Epithelial cell of proximal tubule (primary cell): Measurements from ENCODE around the gene STARD5. TPM values are rescaled to one million over a fixed set of nuclear protein-coding genes. Genes with fewer than 3 reads are reported as not detected.

Experiments
- DNase-seq: peaks from one replicate; pipeline ENCODE4 v3.0.0-alpha.2; 2011; ENCODE audit warnings: low read depth
- H3K4me3 ChIP-seq: 2 replicates; pipeline ENCODE4 v1.5.1; 2011; ENCODE audit warnings: low read depth, mild to moderate bottlenecking, low read length
- total RNA-seq: library from RNA; depleted of rRNA; stranded (reverse); fragments of >200 nt; gene quantifications from 2 replicates; pipeline ENCODE4 v1.2.3, GENCODE V29; 2015
- TF ChIP-seq, protein P1 (sequence below): conservative IDR thresholded peaks from 2 replicates; pipeline ENCODE4 v1.5.1; 2012; ENCODE audit warnings: low read depth, mild to moderate bottlenecking, low read length

Gene STARD5
- total RNA-seq, 1 donor from 2014 or later, result 0.63 TPM

DNA sequence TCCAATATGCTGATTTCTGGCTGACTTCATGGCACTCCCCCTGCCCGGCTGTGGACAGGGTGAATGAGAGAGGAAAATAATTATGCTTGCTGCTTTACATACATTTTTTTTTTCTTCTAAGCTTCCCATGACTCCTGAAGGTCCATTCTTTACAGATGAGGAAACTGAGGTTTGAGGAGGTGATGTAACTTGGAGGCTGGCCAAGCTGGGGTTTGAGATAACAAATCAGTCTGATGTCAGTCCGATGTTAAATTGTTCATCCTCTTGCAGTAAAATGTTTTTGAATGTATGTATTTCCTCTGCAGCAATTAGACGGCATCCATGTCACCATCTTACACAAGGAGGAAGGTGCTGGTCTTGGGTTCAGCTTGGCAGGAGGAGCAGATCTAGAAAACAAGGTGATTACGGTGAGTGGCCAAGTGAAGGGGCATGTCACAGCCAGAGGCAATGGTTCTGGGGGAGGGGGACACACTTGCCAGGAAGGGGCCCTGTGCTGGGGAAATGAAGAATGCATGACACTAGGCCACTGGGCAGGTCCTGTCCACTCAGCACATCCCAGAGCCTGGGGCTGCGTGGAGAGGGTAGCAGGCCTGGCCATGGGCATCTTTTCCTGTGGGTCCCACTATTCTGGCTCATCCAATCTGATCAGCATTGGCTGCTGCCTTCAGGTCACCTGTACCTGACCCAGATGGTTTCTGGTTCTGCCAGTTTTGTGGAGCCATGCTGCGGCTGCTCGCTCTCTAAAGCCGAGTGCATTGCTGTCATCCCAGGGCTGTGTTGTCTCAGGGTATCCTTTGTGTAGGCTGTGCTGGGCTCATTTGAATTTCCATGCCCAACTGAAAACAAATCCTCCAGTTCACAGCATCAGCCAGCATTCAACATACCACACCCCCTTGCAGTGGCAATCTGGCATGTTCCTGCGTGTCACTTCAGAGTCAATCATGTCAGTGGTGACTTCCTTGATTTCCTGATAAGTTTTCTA is 20.4 kb downstream of the STARD5 start:
- DNase-seq, result no peak
- TF ChIP-seq, protein P1, sequence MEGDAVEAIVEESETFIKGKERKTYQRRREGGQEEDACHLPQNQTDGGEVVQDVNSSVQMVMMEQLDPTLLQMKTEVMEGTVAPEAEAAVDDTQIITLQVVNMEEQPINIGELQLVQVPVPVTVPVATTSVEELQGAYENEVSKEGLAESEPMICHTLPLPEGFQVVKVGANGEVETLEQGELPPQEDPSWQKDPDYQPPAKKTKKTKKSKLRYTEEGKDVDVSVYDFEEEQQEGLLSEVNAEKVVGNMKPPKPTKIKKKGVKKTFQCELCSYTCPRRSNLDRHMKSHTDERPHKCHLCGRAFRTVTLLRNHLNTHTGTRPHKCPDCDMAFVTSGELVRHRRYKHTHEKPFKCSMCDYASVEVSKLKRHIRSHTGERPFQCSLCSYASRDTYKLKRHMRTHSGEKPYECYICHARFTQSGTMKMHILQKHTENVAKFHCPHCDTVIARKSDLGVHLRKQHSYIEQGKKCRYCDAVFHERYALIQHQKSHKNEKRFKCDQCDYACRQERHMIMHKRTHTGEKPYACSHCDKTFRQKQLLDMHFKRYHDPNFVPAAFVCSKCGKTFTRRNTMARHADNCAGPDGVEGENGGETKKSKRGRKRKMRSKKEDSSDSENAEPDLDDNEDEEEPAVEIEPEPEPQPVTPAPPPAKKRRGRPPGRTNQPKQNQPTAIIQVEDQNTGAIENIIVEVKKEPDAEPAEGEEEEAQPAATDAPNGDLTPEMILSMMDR, result no peak
- H3K4me3 ChIP-seq, result no peak overlapping the region

DNA sequence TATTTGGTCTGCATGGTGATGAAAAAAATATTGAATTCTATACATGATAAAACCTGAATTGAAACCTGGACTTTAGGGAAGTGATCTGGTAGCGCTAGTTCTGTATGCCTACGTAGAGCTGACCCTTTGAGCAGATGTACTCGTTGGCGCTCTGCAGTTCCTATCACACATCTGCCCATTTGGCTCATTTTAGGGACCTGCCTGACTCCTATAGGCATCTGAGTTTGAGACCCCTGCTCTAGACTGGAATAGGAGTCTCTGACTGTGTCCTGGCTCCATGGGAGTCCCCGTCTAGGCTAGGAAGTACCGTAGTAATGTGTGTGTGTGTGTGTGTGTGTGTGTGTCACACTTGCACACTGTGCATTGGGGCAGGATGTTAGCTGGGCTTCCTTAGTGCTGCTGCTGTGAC is 21.2 kb downstream of the STARD5 start:
- TF ChIP-seq, protein P1, result no peak
- no peak overlapping the region for H3K4me3 ChIP-seq
- no peak for DNase-seq

DNA sequence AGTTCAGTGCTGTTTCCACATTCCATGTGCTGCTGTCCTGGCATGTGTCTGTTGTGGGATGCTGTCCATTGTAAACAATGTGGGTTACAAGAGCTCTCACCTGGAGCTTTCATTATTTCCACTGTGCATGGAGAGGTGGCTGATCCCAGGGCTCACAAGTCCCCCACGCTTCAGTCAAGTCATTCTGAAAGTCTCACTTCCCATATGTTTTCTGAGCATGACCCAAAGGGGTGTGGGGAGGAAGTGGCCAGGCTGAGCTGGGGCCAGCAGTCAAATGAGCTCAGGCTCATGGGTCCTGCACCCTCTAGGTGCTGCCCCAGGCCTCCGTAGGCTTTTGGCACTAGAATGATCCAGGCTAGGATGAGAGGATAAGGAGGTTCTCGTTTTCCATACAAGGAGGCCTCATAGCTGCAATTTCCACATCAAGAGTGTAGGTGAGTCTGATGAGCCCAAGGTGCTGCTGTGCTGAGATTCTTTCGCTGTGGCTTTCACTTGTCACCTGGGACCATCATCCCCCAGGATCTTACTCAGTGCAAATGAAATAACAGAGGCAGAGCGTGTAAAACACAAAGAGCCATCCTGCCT is 22.0 kb downstream of the STARD5 start:
- H3K4me3 ChIP-seq, result no peak overlapping the region
- TF ChIP-seq, protein P1, result no peak
- no peak for DNase-seq

DNA sequence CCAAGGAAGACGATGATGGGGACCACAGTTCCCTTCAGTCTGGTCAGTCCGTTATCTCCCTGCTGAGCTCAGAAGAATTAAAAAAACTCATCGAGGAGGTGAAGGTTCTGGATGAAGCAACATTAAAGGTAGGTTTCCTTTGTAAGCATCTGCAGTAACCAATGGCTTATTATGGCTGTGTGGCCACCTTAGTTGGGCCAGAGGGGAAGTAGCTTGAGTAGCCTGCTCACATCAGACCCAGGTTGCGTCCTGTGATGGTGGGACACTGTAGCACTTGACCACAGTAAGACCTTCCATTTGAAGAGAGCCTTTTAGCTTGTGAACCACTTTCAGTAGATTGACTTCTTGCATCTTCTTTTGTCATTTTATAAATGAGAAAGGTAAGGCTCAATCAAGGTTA is 22.6 kb downstream of the STARD5 start:
- TF ChIP-seq, protein P1, result no peak
- H3K4me3 ChIP-seq, result no peak overlapping the region
- no peak for DNase-seq

DNA sequence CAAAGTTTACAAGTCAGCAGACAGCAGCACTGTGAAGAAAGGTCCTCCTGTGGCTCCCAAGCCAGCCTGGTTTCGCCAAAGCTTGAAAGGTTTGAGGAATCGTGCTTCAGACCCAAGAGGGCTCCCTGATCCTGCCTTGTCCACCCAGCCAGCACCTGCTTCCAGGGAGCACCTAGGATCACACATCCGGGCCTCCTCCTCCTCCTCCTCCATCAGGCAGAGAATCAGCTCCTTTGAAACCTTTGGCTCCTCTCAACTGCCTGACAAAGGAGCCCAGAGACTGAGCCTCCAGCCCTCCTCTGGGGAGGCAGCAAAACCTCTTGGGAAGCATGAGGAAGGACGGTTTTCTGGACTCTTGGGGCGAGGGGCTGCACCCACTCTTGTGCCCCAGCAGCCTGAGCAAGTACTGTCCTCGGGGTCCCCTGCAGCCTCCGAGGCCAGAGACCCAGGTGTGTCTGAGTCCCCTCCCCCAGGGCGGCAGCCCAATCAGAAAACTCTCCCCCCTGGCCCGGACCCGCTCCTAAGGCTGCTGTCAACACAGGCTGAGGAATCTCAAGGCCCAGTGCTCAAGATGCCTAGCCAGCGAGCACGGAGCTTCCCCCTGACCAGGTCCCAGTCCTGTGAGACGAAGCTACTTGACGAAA is 24.2 kb downstream of the STARD5 start:
- H3K4me3 ChIP-seq, result no peak overlapping the region
- TF ChIP-seq, protein P1, result no peak
- no peak for DNase-seq

DNA sequence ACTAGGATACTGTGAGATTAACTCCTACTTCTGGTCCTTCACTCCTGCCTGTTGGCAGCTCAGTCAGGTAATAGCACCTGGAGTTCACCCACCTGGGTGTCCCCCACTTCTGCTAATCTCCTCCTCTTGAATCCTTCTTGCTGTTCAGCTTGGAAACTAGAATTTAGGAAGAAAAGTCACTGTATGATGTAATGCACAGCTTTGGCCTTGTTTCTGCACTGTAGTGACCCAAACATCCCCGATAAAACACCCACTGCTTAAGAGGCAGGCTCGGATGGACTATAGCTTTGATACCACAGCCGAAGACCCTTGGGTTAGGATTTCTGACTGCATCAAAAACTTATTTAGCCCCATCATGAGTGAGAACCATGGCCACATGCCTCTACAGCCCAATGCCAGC is 24.8 kb downstream of the STARD5 start:
- no peak overlapping the region for H3K4me3 ChIP-seq
- TF ChIP-seq, protein P1, result no peak
- DNase-seq, result no peak
